Vagina (tissue), 2 donors: ENCODE measurements around the gene ADAD1. TPM values are rescaled to one million over a fixed set of nuclear protein-coding genes. Genes with fewer than 3 reads are reported as not detected.

ENCODE experiments used
- DNase-seq, 2 donors: peaks; one replicate each; pipeline ENCODE4 v3.0.0-alpha.2; 2017; ENCODE audit errors: extremely low spot score in 2 of 2
- H3K27ac ChIP-seq: fragments of 200-600 bp; sonication (generic); one replicate; pipeline ENCODE4 v1.5.1; 2019
- H3K27me3 ChIP-seq: fragments of 200-600 bp; sonication (generic); one replicate; pipeline ENCODE4 v1.5.1; 2019
- H3K36me3 ChIP-seq, 2 donors: fragments of 200-600 bp; sonication (generic); one replicate each; pipeline ENCODE4 v1.5.1; 2017 to 2019
- H3K4me1 ChIP-seq: fragments of 200-600 bp; sonication (generic); one replicate; pipeline ENCODE4 v1.5.1; 2019
- H3K4me3 ChIP-seq, 2 donors: fragments of 200-600 bp; sonication (generic); 1 replicate in 1 of 2; 2 replicates in 1 of 2; pipeline ENCODE4 v1.5.1; 2016 to 2019
- H3K9me3 ChIP-seq: fragments of 200-600 bp; sonication (generic); one replicate; pipeline ENCODE4 v1.5.1; 2019
- POLR2A ChIP-seq, 2 donors: fragments of 450-650 bp; IDR thresholded peaks; one replicate each; pipeline ENCODE4 v1.6.1; 2017; ENCODE audit warnings: antibody characterized with exemption in 2 of 2, mild to moderate bottlenecking in 2 of 2, moderate library complexity in 2 of 2
- POLR2AphosphoS5 ChIP-seq, 2 donors: sonication (generic); formaldehyde crosslinking; IDR thresholded peaks; one replicate each; pipeline ENCODE4 v1.9.0; 2017; ENCODE audit warnings: antibody characterized with exemption in 2 of 2, mild to moderate bottlenecking in 2 of 2, low read depth in 1 of 2; ENCODE audit not compliant: insufficient read depth in 1 of 2
- intact Hi-C: fragments of 100-400 bp; cut with DNase I; formaldehyde crosslinking; loops from one replicate; pipeline ENCODE4 v1.15.1; 2023
- total RNA-seq: library from RNA; depleted of rRNA; stranded (reverse); fragments of >200 nt; gene quantifications from one replicate; pipeline ENCODE4 v1.2.3, GENCODE V29; 2016
- TF ChIP-seq, protein P1 (sequence below), 3 experiments: fragments of 450-650 bp in 2 of 3; fragments of 200-600 bp in 1 of 3; sonication (generic) in 1 of 3; IDR thresholded peaks; one replicate each; pipeline ENCODE4 v1.5.1; 2017 to 2019; ENCODE audit warnings: antibody characterized with exemption in 3 of 3, mild to moderate bottlenecking in 2 of 3, moderate library complexity in 2 of 3

Gene ADAD1
- total RNA-seq, 1 donor from 2014 or later: not detected

DNA sequence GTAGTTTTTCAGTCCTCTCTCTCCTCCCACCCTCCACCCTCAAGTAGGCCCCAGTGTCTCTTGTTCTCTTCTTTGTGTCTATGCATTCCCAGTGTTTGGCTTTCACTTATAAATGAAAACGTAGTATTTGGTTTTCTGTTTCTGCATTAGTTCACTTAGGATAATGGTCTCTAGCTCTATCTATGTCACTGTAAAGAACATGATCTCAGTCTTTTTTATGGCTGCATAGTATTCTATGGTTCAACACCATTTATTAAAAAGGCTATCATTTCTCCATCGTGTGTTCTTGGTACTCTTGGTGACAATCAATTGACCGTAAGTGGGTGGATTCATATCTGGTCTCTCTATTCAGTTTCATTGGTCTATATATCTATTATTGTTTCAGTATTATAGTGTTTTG is 96.4 kb downstream of the ADAD1 start:
- no peak for DNase-seq
- Histone ChIP-seq H3K9me3 (no peaks in the 10 kb centered on the region), H3K36me3 (no peaks in the 10 kb centered on the region), H3K4me1 (peaks cover 5% of the 10 kb centered on the region), H3K4me3 (no peak overlapping the region), H3K27me3 (no peaks in the 10 kb centered on the region), H3K27ac (no peak overlapping the region)
- TF ChIP-seq POLR2AphosphoS5 (IDR thresholded peaks at IDR 0.05; ENCODE audit: insufficient read depth in 1 of 2, low read depth in 1 of 2): no peak
- TF ChIP-seq, protein P1, sequence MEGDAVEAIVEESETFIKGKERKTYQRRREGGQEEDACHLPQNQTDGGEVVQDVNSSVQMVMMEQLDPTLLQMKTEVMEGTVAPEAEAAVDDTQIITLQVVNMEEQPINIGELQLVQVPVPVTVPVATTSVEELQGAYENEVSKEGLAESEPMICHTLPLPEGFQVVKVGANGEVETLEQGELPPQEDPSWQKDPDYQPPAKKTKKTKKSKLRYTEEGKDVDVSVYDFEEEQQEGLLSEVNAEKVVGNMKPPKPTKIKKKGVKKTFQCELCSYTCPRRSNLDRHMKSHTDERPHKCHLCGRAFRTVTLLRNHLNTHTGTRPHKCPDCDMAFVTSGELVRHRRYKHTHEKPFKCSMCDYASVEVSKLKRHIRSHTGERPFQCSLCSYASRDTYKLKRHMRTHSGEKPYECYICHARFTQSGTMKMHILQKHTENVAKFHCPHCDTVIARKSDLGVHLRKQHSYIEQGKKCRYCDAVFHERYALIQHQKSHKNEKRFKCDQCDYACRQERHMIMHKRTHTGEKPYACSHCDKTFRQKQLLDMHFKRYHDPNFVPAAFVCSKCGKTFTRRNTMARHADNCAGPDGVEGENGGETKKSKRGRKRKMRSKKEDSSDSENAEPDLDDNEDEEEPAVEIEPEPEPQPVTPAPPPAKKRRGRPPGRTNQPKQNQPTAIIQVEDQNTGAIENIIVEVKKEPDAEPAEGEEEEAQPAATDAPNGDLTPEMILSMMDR (IDR thresholded peaks at IDR 0.05): no peak
- TF ChIP-seq POLR2A (IDR thresholded peaks at IDR 0.05): no peak
- intact Hi-C loops: no loop called here

DNA sequence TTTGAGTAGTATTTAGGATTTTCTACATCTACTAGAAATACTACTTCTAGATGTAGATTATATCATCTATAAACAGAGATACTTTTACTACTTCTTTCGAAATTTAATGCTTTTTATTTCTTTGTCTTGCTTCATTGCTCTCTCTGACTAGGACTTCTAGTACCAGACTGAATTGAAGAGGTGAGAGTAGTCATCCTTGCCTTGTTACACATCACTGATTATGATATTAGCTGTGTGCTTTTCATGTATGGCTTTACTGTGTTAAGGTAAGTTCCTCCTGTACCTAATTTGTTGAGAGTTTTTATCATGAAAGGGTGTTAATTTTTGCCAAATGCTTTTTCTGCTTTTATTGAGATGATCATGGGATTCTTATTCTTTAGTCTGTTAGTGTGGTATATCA is 97.3 kb downstream of the ADAD1 start:
- DNase-seq: no peak
- intact Hi-C loops: no loop called here
- Histone ChIP-seq H3K4me3 (no peak overlapping the region), H3K36me3 (no peaks in the 10 kb centered on the region), H3K27ac (no peak overlapping the region), H3K4me1 (peaks cover 5% of the 10 kb centered on the region), H3K9me3 (no peaks in the 10 kb centered on the region), H3K27me3 (no peaks in the 10 kb centered on the region)
- TF ChIP-seq, protein P1 (IDR thresholded peaks at IDR 0.05): no peak
- TF ChIP-seq POLR2A (IDR thresholded peaks at IDR 0.05): no peak
- TF ChIP-seq POLR2AphosphoS5 (IDR thresholded peaks at IDR 0.05; ENCODE audit: insufficient read depth in 1 of 2, low read depth in 1 of 2): no peak

- Histone ChIP-seq H3K27me3 (no peaks in the 10 kb centered on the region), H3K4me1 (peaks cover 5% of the 10 kb centered on the region), H3K4me3 (no peak overlapping the region), H3K9me3 (no peaks in the 10 kb centered on the region), H3K36me3 (no peaks in the 10 kb centered on the region), H3K27ac (no peak overlapping the region)
- no peak for DNase-seq
- intact Hi-C loops: no loop called here
- TF ChIP-seq POLR2AphosphoS5 (IDR thresholded peaks at IDR 0.05; ENCODE audit: insufficient read depth in 1 of 2, low read depth in 1 of 2): no peak
Observed at GRCh38 chr4:122476745-122477144, 97.9 kb downstream of the ADAD1 start.

Other genes starting within 250 kb of the ADAD1 start
- 94.0 TPM for gene BLTP1, start 226.7 kb upstream of the ADAD1 start, total RNA-seq
- gene IL2, start 77.7 kb downstream of the ADAD1 start, total RNA-seq: not detected
- not detected for gene IL21, start 242.1 kb downstream of the ADAD1 start, total RNA-seq